HepG2 (cell line): ENCODE results near the gene PRR14. TPM values are rescaled to one million over a fixed set of nuclear protein-coding genes. Genes with fewer than 3 reads are reported as not detected.

ENCODE experiments used
- BORCS8-MEF2B ChIP-seq: sonication (generic); formaldehyde crosslinking; IDR thresholded peaks from 2 replicates; pipeline ENCODE4 v1.8.0; 2022; ENCODE audit warnings: mild to moderate bottlenecking, missing genetic modification reagents
- CREB1 ChIP-seq, 2 experiments: fragments of 450-650 bp in 1 of 2; IDR thresholded peaks; 2 replicates each; pipeline ENCODE4 v1.6.1; 2016 to 2017; ENCODE audit warnings: control low read depth in 1 of 2, mild to moderate bottlenecking in 1 of 2, missing compliant biosample characterization in 1 of 2, missing genetic modification characterization in 1 of 2
- ZBTB3 ChIP-seq: sonication (generic); formaldehyde crosslinking; IDR thresholded peaks from 2 replicates; pipeline ENCODE4 v1.4.0; 2020; ENCODE audit warnings: low read depth, mild to moderate bottlenecking, moderate library complexity, missing genetic modification reagents, borderline replicate concordance
- ZNF678 ChIP-seq: sonication (generic); formaldehyde crosslinking; IDR thresholded peaks from 2 replicates; pipeline ENCODE4 v1.4.0; 2020; ENCODE audit warnings: mild to moderate bottlenecking, missing genetic modification reagents
- polyA plus RNA-seq, 8 experiments: library from polyadenylated mRNA; depleted of rRNA in 3 of 8; stranded (reverse) in 7 of 8; unstranded in 1 of 8; fragments of >200 nt; fragmentation: Illumina TruSeq in 4 of 8; extraction: Trizol in 4 of 8; gene quantifications; 2 replicates each; pipeline versions ENCODE4 v1.2.1 to v1.2.3, GENCODE V29; 2011 to 2016; ENCODE audit warnings: low read depth in 4 of 8, missing spikeins in 1 of 8, mixed read lengths in 1 of 8; ENCODE audit not compliant: insufficient read depth in 1 of 8
- total RNA-seq, 5 experiments: library from RNA; depleted of rRNA; stranded (reverse); fragments of >200 nt; fragmentation: Illumina TruSeq; extraction: Trizol; gene quantifications; 2 replicates each; pipeline ENCODE4 v1.2.3, GENCODE V29; 2016; ENCODE audit warnings: low read depth in 1 of 5
- TF ChIP-seq, protein P1 (sequence below), 2 experiments: fragments of 450-650 bp in 1 of 2; sonication (generic) in 1 of 2; formaldehyde crosslinking in 1 of 2; IDR thresholded peaks; 2 replicates each; pipeline versions ENCODE4 v1.6.1 to v1.8.0; 2016 to 2022; ENCODE audit warnings: antibody characterized with exemption in 1 of 2, mild to moderate bottlenecking in 1 of 2, missing genetic modification reagents in 1 of 2
- TF ChIP-seq, protein P2 (sequence below): IDR thresholded peaks from 2 replicates; pipeline ENCODE4 v1.6.1; 2016; ENCODE audit warnings: missing biosample characterization, missing genetic modification reagents, low read depth
- TF ChIP-seq, protein P3 (sequence below): sonication (generic); formaldehyde crosslinking; IDR thresholded peaks from 2 replicates; pipeline ENCODE4 v1.4.0; 2020; ENCODE audit warnings: mild to moderate bottlenecking, missing genetic modification reagents
- TF ChIP-seq, protein P4 (sequence below), 2 experiments: sonication (generic) in 1 of 2; formaldehyde crosslinking in 1 of 2; IDR thresholded peaks; 2 replicates each; pipeline versions ENCODE4 v1.4.0 to v1.6.1; 2018 to 2020; ENCODE audit warnings: missing genetic modification reagents in 2 of 2, borderline replicate concordance in 1 of 2, low read depth in 1 of 2, mild to moderate bottlenecking in 1 of 2, missing biosample characterization in 1 of 2

PRR14 gene
- total and polyA plus RNA-seq, 2 of the 13 experiments (the other 11 are each of a cell fraction or from before 2014, with no cell fraction given) = 8.4 to 11.0 TPM

GRCh38 chr16:30609002-30609925 lies 41.5 kb upstream of the PRR14 start (continued):
- TF ChIP-seq, protein P1, sequence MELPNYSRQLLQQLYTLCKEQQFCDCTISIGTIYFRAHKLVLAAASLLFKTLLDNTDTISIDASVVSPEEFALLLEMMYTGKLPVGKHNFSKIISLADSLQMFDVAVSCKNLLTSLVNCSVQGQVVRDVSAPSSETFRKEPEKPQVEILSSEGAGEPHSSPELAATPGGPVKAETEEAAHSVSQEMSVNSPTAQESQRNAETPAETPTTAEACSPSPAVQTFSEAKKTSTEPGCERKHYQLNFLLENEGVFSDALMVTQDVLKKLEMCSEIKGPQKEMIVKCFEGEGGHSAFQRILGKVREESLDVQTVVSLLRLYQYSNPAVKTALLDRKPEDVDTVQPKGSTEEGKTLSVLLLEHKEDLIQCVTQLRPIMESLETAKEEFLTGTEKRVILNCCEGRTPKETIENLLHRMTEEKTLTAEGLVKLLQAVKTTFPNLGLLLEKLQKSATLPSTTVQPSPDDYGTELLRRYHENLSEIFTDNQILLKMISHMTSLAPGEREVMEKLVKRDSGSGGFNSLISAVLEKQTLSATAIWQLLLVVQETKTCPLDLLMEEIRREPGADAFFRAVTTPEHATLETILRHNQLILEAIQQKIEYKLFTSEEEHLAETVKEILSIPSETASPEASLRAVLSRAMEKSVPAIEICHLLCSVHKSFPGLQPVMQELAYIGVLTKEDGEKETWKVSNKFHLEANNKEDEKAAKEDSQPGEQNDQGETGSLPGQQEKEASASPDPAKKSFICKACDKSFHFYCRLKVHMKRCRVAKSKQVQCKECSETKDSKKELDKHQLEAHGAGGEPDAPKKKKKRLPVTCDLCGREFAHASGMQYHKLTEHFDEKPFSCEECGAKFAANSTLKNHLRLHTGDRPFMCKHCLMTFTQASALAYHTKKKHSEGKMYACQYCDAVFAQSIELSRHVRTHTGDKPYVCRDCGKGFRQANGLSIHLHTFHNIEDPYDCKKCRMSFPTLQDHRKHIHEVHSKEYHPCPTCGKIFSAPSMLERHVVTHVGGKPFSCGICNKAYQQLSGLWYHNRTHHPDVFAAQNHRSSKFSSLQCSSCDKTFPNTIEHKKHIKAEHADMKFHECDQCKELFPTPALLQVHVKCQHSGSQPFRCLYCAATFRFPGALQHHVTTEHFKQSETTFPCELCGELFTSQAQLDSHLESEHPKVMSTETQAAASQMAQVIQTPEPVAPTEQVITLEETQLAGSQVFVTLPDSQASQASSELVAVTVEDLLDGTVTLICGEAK (IDR thresholded peaks at IDR 0.05) = no peak
- TF ChIP-seq, protein P1 (CRISPR knock-in tag; IDR thresholded peaks at IDR 0.05) = no peak
- no peak for TF ChIP-seq ZNF678 (CRISPR knock-in tag)
- no peak for TF ChIP-seq BORCS8-MEF2B (CRISPR knock-in tag)
- no peak for TF ChIP-seq ZBTB3 (CRISPR knock-in tag)
- TF ChIP-seq CREB1 (IDR thresholded peaks at IDR 0.05) = no peak
- no peak for TF ChIP-seq CREB1 (CRISPR knock-in tag; IDR thresholded peaks at IDR 0.05)
- TF ChIP-seq, protein P2, sequence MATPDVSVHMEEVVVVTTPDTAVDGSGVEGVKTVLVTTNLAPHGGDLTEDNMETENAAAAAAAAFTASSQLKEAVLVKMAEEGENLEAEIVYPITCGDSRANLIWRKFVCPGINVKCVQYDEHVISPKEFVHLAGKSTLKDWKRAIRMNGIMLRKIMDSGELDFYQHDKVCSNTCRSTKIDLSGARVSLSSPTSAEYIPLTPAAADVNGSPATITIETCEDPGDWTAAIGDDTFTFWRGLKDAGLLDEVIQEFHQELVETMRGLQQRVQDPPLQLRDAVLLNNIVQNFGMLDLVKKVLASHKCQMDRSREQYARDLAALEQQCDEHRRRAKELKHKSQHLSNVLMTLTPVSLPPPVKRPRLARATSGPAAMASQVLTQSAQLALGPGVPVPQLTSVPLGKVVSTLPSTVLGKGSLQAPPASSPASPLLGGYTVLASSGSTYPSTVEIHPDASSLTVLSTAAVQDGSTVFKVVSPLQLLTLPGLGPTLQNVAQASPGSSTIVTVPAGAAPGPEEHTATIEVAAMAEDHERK (CRISPR knock-in tag) = no peak
- TF ChIP-seq, protein P3, sequence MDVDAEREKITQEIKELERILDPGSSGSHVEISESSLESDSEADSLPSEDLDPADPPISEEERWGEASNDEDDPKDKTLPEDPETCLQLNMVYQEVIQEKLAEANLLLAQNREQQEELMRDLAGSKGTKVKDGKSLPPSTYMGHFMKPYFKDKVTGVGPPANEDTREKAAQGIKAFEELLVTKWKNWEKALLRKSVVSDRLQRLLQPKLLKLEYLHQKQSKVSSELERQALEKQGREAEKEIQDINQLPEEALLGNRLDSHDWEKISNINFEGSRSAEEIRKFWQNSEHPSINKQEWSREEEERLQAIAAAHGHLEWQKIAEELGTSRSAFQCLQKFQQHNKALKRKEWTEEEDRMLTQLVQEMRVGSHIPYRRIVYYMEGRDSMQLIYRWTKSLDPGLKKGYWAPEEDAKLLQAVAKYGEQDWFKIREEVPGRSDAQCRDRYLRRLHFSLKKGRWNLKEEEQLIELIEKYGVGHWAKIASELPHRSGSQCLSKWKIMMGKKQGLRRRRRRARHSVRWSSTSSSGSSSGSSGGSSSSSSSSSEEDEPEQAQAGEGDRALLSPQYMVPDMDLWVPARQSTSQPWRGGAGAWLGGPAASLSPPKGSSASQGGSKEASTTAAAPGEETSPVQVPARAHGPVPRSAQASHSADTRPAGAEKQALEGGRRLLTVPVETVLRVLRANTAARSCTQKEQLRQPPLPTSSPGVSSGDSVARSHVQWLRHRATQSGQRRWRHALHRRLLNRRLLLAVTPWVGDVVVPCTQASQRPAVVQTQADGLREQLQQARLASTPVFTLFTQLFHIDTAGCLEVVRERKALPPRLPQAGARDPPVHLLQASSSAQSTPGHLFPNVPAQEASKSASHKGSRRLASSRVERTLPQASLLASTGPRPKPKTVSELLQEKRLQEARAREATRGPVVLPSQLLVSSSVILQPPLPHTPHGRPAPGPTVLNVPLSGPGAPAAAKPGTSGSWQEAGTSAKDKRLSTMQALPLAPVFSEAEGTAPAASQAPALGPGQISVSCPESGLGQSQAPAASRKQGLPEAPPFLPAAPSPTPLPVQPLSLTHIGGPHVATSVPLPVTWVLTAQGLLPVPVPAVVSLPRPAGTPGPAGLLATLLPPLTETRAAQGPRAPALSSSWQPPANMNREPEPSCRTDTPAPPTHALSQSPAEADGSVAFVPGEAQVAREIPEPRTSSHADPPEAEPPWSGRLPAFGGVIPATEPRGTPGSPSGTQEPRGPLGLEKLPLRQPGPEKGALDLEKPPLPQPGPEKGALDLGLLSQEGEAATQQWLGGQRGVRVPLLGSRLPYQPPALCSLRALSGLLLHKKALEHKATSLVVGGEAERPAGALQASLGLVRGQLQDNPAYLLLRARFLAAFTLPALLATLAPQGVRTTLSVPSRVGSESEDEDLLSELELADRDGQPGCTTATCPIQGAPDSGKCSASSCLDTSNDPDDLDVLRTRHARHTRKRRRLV (CRISPR knock-in tag) = no peak; the same call in 1 of the 2 replicates
- TF ChIP-seq, protein P4, sequence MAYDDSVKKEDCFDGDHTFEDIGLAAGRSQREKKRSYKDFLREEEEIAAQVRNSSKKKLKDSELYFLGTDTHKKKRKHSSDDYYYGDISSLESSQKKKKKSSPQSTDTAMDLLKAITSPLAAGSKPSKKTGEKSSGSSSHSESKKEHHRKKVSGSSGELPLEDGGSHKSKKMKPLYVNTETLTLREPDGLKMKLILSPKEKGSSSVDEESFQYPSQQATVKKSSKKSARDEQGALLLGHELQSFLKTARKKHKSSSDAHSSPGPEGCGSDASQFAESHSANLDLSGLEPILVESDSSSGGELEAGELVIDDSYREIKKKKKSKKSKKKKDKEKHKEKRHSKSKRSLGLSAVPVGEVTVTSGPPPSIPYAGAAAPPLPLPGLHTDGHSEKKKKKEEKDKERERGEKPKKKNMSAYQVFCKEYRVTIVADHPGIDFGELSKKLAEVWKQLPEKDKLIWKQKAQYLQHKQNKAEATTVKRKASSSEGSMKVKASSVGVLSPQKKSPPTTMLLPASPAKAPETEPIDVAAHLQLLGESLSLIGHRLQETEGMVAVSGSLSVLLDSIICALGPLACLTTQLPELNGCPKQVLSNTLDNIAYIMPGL (CRISPR knock-in tag; IDR thresholded peaks at IDR 0.05; ENCODE audit: borderline replicate concordance in 1 of 2, low read depth in 1 of 2) = no peak
